Neural cell (in vitro differentiated cells): ENCODE results near the gene TMUB1.

Source experiments
- CTCF ChIP-seq: fragments of 450-650 bp; IDR thresholded peaks from 2 replicates; pipeline ENCODE4 v1.5.1; 2014; ENCODE audit warnings: antibody characterized with exemption, mild to moderate bottlenecking, moderate library complexity; ENCODE audit not compliant: poor library complexity, severe bottlenecking
- MXI1 ChIP-seq: fragments of 450-650 bp; conservative IDR thresholded peaks from 2 replicates; pipeline ENCODE4 v1.6.1; 2014; ENCODE audit warnings: antibody characterized with exemption, mild to moderate bottlenecking; ENCODE audit not compliant: poor library complexity, severe bottlenecking
- POLR2AphosphoS5 ChIP-seq: IDR thresholded peaks from 2 replicates; pipeline ENCODE4 v1.6.1; 2012
- TAF1 ChIP-seq: IDR thresholded peaks from 2 replicates; pipeline ENCODE4 v1.6.1; 2012; ENCODE audit warnings: low read depth
- TF ChIP-seq, protein P1 (sequence below): IDR thresholded peaks from 2 replicates; pipeline ENCODE4 v1.6.1; 2012; ENCODE audit warnings: borderline replicate concordance

DNA sequence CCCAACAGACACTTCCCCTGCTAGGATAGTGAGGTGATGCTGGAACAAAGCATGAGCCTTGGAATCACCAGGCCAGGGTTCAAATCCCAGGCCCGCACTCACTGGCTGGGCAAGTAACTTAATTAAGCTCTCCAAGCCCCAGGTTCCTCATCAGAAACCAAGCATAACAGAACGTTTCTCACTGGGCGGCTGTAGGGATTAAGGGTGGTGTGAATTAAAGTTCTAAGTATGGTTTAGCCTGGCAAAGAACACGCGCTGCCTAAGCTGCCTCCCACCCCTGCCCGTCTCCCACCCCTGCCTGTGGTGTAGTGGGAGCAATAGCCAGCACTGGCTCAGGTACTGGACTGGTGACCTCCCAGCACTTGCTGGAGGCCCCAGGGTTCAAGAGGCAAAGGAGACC lies 18.3 kb downstream of the TMUB1 start:
- TF ChIP-seq, protein P1, sequence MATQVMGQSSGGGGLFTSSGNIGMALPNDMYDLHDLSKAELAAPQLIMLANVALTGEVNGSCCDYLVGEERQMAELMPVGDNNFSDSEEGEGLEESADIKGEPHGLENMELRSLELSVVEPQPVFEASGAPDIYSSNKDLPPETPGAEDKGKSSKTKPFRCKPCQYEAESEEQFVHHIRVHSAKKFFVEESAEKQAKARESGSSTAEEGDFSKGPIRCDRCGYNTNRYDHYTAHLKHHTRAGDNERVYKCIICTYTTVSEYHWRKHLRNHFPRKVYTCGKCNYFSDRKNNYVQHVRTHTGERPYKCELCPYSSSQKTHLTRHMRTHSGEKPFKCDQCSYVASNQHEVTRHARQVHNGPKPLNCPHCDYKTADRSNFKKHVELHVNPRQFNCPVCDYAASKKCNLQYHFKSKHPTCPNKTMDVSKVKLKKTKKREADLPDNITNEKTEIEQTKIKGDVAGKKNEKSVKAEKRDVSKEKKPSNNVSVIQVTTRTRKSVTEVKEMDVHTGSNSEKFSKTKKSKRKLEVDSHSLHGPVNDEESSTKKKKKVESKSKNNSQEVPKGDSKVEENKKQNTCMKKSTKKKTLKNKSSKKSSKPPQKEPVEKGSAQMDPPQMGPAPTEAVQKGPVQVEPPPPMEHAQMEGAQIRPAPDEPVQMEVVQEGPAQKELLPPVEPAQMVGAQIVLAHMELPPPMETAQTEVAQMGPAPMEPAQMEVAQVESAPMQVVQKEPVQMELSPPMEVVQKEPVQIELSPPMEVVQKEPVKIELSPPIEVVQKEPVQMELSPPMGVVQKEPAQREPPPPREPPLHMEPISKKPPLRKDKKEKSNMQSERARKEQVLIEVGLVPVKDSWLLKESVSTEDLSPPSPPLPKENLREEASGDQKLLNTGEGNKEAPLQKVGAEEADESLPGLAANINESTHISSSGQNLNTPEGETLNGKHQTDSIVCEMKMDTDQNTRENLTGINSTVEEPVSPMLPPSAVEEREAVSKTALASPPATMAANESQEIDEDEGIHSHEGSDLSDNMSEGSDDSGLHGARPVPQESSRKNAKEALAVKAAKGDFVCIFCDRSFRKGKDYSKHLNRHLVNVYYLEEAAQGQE: no peak
- TF ChIP-seq CTCF (no peak), POLR2AphosphoS5 (no peak), TAF1 (no peak), MXI1 (no peak)
